Stimulated activated CD4-positive, alpha-beta T cell treated with anti-CD3 and anti-CD28 coated beads, Interleukin-4, amount 100 ng/mL, for 48 hours (primary cell): ENCODE data around the gene IRF2BP2.
A peak's percentile ranks its signal among the peaks of the same experiment; 100 is the strongest.
"Not testable (repeated sequence)": the region's sequence is repeated elsewhere in the genome, so short reads cannot be mapped to it uniquely, and the experiment has no call there.

Experiments
- DNase-seq, 2 donors: peaks; one replicate each; pipeline ENCODE4 v3.0.0-alpha.2; 2020; ENCODE audit warnings: low read depth in 2 of 2

IRF2BP2 gene

DNA sequence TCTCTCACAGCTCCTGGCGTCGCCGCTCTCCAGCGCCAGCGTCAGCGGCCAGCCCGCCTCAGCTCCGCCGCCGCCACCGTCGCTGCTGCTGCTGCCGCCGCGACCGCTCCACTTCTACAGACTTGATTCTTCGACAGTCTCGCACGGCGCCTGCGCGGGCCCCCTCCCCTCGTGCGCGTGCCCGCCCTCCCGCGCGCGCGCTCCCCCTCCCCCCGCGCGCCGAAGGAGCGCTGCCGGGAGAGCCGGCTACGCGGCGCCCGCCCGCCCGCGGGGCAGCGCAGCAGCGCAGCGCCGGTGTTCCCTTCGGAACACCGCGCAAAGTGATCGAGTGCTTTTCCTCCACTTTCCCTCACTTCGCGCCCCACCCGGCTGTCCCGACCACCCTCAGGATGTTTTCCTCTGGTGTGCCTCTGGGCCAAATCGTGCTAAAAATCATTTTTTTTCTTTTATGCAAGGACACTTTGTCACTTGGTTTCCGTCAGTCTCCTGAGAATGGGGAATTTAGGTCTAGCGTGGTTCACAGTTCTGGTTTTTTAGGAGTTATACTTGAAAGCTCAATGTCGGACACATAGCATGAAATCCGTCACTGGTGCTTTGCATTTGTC, at the start of gene IRF2BP2:
Gene IRF2BP2 (minus strand): TSS at position 118 of the 605 bp plus-strand sequence. CDS start 684 bp downstream, outside the sequence.
- DNase-seq, result peak; percentile 71 to 73

DNA sequence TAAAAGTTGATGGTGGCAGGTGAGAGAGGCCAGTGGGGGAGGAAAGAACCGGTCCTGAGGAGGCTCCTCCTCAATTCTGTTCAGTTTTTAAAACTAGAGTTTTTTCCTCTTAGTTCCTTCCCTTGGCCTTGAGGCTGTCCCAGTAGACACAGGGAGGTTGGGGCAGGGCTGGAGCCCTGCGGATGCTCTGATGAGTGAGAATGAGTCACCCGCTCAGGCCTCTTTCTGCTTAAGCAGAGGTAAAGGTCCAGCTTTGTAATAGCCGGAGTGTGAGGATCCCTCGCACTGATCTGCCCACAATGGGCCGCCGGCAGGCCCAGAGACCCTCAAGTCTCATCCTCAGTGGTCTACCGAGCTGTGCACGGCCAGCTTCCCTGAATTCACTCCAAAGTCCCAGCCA, 49.6 kb upstream of the IRF2BP2 start:
- no peak for DNase-seq

DNA sequence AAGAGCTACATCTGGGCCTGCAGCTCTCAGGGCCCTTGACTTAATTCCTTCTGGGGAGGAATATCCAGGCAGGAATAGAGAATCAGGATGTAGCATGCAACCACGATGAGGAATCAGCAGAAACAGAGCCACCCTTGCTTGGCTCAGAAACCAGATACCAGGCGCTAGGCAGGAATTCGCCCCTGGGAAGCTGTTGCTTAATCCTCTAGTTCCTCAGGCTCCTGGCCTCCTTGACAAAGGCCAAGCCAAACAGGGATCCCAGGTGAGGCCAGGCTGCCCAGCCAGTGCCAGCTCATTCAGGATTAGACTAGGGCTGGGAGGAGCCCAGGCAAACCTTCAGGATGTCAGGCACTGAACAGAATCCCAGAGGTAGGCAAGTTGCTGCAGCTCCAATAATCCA, 48.2 kb upstream of the IRF2BP2 start:
- no peak for DNase-seq

DNA sequence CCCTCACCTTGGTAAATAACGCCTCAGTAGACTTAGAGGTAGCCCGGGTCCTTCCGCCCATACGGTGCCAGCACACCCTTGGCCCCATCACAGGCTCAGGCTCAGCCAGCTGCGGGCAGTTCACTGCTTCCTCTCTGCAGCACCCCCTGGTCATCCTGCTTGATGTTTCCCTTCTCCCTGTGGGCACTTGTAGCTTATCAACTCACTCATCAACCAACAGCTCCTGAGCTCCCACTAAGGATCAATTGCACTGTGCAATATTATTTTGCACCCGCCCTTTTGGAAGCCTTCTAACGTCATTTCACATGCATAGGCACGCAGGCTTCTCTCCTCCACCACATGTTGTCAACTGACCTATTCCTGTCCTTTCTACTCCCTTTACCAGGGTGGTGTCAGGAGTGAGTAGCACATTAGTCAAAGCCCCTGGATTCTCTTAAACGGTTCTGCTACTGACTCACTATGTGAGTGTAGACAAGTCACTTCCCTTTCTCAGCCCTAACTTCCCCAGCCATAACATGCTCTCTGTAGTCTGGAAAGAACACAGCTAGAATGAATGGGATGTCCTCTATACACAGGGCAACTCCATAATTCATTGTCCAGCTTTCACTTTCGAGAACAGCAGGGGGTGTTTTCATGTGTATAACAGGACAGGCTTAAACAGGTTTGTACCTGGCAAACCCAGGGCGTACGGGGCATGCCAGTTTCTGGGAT, 47.1 kb upstream of the IRF2BP2 start:
- DNase-seq, result peak in 1 of 2 donors; percentile 7

DNA sequence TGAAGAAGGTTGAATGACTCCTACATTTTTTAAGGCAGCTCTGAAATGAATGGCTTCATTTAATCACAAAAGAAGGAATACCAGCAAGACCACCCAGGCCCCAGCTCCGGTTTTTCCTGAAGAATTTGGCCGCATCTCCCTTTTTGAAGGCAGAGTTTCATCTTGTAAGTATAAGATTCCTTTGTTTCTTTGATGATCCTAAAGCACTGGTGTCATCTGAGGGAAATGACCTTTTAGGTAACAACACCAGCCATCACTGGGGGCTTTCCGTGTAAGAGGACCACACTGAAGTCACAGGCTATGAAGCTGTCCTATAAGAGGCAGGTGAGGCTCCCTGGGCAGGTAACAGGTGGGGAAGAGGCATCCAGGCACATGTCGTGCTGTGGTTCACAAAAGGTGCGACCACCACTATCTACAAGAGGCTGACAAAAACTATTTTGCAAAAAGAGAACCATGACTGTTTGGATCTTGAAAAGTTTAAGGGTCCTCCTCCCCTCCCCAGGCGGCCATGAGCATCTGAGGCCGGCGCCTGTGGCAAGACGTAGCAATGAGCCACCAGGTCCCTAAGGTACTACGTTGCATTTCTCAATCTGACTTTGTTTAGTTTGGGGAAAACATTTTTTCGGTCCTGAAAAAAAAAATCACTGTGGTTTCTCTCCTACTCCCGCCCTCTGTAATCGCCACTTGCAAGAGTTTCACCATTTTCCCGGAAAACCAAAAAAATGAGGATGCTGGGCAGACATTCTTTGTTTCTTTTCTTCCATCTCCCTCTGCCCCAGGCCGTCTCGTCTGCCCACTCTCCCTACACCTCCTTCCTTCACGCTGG, 46.3 kb upstream of the IRF2BP2 start:
- no peak for DNase-seq

DNA sequence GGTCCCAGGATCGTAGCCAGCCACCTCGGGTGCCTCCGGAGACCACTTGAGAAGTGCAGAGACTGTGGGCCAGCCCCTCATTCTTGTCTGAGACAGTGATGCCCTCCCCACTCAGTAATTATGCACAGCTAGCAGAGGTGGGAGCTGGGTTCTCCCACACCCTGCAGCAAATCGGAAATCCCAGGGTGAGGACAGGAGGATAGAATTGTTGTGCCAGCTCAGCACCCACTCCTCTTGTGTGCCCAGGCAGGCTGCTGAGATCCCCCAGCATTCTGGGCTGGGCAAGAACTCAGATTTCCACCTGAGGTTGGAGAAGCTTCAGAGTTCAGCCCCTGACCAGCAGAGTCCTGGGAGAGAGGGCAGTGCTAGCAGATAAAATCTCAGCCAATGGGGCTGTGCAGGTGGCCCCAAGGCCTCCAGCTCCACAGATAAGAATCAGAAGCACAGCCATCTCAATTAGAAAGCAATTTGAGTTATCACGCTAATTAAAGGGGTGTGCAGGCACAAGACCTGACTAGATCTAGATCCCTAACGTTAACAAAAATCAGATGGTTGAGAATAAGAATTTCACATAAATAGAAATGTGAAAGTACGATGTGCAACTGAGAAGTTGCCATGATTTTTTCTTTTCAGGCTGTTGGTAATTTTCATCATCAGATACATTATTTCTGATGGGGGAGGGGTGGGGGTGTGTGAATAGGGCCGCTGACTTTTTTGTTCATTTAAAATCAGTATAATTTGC, 45.5 kb upstream of the IRF2BP2 start:
- no peak for DNase-seq

DNA sequence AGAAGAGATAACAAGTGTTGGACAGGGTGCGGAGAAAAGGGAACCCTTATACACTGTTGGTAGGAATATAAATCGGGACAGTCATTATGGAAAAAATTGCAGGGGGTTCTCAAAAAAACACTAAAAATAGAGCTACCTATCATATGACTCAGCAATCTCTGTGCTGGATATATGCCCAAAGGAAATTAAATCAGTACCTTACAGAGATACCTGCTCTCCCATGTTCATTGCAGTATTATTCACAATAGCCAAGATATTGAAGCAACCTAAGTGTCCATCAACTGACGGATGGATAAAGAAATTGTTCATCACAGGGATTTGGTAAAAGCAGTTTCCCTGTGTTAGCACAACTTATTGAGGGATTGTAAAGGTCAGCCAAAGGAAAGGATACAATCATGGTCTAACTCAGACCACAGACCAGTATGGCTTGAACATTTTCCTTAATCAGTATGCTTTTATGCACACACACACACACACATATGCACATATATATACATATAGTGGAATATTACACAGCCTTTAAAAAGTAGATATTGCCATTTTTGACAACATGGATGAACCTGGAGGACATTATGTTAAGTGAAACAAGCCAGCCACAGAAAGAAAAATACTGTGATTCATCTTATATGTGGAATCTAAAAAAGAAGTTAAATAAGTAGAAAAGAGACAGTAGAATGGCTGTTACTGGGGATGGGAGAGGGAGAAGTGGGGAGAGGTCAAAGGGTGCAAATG, 44.2 kb upstream of the IRF2BP2 start:
- DNase-seq, result no peak

DNA sequence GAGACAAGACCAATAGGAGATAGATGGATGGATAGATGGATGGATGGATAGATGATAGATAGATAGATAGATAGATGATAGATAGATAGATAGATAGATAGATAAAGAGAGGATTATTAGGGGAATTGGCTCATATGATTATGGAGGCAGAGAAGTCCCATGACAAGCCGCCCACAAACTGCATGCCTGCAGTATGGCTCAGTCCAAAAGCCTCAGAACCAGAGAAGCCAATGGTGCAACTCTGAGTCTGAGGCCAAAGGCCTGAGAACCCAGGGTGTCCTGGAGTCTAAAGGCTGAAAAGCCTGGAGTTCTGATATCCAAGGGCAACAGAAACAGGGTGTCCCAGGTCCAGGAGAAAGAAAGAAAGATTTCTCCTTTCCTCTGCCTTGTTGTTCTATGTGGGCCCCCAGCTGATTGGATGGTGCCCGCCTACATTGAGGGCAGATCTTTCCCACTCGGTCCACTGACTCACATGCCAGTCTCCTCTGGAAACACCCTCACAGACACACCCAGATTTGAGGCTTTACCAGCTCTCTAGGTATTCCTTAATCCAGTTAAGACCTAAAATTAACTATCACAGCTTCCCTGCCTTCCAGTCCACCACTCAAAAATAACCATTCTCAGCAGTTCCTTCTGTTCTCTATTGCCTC, 39.6 kb upstream of the IRF2BP2 start:
- DNase-seq, result no peak

DNA sequence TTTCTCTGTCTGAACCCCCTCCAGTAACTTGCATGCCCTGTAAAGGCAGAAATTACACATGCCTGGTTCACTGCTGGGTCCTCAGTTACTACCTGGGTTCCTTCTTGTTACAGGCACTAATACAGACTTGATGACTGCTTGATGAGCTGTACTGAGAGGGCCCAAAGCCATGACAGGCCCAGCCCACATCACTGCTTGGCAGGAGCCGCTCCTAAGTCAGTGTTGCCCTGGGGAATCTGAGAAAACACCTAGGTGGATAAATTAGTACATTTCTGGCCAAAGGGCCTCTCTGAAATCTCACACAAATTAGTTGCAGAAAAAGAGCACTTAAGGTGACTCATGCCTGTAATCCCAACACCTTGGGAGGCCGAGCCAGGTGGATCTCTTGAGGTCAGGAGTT, 37.8 kb upstream of the IRF2BP2 start:
- no peak for DNase-seq

DNA sequence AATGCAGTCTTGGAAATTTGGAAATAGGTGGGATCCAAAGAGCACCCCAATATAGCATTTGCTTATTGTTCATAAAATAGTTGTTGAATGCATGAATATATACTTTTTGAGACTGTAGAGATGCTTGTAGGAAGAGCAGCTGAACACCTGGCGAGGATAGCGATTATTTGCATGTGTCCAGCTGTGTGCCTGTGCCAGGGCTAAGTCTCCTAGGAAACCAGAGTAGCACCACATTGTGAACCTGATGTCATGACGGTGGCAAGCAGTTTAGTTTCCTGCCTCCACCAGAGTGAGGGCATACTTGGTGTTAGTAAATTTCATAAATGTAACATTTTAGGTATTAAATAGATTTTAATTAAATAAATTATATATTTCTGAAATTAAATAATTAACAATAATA, 37.3 kb upstream of the IRF2BP2 start:
- DNase-seq, result no peak

DNA sequence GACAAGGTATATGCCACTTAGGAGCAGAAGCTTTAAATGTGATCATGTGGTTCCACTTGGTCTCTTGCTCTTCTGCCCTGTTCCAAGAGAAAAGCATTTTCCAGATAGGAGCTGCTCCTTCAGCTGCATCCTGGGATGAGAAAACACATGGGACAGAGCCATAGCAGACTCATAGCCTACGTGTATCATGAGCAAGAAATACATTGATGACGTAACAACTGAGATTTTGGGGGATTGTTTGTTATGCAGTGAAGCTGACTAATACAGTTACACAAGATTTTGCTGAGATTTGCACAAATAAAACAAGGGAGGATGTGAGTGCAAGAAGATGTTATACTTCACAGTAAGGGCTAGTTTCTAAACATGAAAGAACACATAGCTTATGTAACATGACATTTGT, 36.0 kb upstream of the IRF2BP2 start:
- DNase-seq, result no peak

DNA sequence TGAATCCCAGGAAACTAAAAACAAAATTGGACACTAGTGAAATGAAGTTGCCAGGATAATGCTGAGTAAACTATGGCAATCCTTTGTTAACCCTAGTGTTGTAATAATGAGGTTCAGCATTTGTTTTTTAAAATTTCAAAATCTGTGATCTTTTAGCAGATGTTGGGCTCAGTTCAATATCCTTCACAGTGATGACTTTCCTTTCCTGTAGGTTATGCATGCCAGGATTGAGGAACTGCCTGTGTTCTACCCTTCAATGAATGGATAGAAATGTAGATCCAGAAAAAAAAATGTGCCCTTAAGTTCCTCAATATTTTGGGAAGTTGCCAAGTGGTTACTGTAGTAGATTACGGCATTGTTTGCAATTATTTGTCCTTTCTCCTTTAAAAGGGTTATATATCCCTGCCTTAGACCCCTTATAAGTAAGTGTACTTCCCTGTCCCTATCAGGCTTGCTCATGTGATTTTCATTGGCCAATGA, 35.5 kb upstream of the IRF2BP2 start:
- DNase-seq, result no peak

DNA sequence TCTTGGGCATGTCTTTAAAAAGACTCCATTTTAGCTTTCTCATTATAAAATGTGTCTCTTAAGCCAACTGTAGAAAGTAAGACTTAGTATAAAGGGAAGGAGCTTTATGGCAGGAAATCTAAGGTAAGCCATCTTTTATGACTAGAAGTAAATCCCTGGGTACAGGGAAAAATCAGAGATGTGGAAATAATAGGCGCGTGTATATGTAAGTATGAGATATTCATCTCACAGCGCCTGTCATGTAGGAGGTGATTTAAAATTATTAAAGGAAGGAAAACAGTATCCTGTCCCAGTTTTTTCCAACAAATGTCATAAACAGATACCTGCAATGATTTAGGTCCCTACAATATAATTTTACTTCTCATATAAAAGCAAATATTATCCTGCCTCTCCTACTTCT, 35.0 kb upstream of the IRF2BP2 start:
- no peak for DNase-seq

DNA sequence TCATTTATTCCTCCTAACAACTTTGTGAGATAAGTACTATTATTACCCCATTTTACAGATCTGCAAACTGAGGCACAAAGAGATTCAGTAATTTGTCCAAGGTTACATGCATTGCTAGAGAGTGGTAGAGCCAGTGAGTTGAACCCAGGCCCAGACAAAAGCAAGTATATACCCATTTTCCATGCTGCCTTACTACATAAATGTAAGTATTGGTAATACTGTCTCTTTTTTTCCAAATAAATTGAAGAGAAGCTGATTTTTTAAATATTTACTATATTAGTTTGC, 33.8 kb upstream of the IRF2BP2 start:
- no peak for DNase-seq

DNA sequence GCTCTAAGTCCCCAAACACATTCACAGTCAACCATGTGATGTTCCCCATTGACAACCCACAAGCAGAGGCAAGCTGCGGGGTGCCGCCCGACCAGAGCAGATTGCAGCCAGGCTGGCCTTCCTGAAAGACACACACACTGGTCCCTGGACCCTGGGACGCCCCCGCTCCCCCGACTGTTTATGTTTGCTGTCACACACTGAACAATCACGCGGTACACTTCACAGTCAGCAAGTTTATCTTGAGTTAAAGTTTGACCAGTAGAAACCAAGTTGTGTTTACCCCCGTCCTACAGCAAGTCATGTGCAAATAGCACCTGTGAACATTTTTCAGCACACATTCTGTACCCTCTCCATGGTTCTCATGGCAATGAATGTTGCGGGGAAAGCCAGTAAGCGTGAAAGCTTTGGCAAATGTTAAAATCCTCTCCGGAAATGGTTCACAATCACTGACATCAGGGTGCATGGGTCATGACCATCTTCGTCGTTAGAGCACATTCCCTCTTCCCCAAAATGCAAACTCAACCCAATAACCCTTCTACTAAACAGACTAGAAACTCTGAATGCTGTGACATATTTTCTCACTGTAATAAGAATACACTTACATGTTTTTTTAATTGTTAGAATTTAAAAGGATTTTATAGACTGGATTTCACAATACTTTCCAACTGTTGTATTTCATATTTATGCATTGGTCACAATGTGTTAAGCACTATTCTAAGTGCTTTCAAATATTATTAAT, 33.3 kb upstream of the IRF2BP2 start:
- DNase-seq, result no peak

DNA sequence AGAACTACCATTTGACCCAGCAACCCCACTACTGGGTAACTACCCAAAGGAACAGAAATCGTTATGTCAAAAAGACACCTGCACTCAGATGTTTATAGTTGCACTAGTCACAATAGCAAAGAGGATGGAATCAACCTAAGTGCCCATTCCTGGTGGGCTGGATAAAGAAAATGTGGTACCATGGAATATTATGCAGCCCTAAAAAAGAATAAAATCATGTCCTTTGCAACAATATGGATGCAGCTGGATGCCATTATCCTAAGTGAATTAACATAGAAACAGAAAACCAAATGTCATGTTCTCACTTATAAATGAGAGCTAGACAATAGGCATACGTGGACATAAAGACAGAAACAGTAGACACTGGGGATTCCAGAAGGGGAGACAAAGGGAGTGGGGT, 32.5 kb upstream of the IRF2BP2 start:
- DNase-seq, result no peak

DNA sequence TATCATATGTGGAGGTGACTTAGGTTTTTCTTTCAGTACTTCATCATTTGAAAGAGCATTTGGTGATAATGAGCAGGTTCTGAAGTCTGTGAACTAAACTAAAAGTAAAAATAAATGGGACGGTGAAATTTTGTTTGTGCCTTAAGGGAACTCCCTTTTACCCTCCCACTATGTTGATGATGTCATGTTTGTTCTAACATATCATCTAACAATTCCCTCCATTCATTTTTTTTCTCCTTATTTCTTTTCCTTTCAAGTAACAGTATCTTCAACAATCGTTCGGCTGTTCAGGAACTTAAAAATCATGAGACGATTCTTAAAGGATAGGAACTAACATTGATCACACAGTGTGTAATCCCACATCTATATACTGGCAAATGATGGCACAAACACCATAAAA, 30.0 kb upstream of the IRF2BP2 start:
- no peak for DNase-seq

DNA sequence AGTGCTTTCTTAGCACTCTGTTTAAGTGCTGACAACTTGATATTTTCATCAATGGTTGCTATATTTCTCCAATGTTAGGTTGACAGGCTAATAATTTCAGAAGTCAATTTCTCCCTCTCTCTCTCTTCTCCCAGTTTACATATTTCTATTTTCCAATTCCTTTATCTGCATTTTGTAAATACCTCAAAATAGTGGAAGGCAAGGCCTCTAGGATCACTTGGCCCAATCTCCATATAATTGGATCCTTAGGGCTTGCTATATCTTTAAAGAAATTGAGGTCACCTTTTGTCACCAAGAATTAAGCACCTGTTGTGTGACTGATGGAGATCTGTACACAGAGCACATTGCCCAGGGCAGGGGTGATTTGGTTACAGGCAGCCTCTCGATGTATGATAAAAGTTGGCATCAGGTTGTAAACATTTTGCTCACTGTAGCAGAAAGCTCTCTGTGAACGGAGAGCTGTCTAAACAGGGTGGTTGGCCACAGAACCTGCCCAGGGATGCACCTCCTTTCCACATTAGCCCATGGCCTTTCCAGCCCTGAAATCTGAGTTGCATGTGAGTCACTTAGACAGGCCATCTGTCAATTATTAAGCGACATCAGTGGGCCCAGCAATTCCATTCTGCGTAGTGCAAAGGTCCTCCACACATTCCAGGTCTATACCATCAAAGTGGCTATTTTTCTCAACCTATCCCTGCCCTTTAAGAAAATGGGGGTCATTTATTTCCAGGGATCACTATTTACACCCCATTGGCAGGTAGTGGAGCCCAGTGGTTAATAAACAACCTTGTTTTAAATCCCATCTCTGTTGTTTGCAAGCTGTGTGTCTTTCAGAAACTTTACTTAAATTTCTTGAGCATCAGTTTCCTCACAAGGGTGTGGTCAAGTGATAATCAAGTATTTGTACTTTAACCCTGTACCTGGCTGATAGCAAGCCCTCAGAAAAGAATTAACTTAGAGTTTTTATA, 29.1 kb upstream of the IRF2BP2 start:
- DNase-seq, result no peak

DNA sequence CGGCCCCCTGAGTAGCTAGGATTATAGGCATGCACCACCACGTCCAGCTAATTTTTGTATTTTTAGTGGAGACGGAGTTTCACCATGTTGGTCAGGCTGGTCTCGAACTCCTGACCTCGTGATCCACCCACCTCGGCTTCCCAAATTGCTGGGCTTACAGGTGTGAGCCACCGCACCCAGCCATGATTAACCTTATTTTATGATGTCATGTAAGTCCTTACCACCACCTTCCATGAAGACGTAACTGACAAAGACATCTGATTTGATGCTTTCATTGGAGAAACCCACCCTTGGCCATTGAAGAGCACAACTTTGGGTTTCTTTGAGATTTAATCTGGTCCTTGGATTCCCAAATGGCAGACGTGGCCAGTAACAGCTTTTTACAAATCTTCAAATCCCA, 24.9 kb upstream of the IRF2BP2 start:
- DNase-seq, result not testable (repeated sequence)
